GM12873 (cell line): ENCODE results near the gene GNPAT.

Experiments
- CTCF ChIP-seq: IDR thresholded peaks from 2 replicates; pipeline ENCODE4 v1.5.1; 2012; ENCODE audit warnings: low read depth, mild to moderate bottlenecking, moderate library complexity, low read length, control low read depth; ENCODE audit not compliant: insufficient read depth; ENCODE audit errors: missing control alignments

The GNPAT gene

GRCh38 chr1:231319080-231319479 lies 78.1 kb downstream of the GNPAT start:
- no peak for TF ChIP-seq CTCF

GRCh38 chr1:231322880-231323530 lies 82.0 kb downstream of the GNPAT start:
- TF ChIP-seq CTCF = peak; percentile 31

- no peak for TF ChIP-seq CTCF
Observed at GRCh38 chr1:231324660-231325059, 83.6 kb downstream of the GNPAT start.

GRCh38 chr1:231326248-231326647 lies 85.2 kb downstream of the GNPAT start:
- TF ChIP-seq CTCF = no peak
